OCI-LY7 (cell line): Measurements from ENCODE around the gene STRBP.

Experiments used
- CTCF ChIP-seq: fragments of 200-600 bp; sonication (generic); conservative IDR thresholded peaks from 2 replicates; pipeline ENCODE4 v1.5.1; 2014; ENCODE audit warnings: mild to moderate bottlenecking, antibody characterized with exemption, low read length, moderate library complexity, mixed read lengths
- EZH2phosphoT487 ChIP-seq: fragments of 200-600 bp; sonication (generic); IDR thresholded peaks from 2 replicates; pipeline ENCODE4 v1.6.1; 2018; ENCODE audit warnings: low read depth, borderline replicate concordance, mild to moderate bottlenecking, mixed run types, antibody characterized with exemption, low read length, moderate library complexity, mixed read lengths

DNA sequence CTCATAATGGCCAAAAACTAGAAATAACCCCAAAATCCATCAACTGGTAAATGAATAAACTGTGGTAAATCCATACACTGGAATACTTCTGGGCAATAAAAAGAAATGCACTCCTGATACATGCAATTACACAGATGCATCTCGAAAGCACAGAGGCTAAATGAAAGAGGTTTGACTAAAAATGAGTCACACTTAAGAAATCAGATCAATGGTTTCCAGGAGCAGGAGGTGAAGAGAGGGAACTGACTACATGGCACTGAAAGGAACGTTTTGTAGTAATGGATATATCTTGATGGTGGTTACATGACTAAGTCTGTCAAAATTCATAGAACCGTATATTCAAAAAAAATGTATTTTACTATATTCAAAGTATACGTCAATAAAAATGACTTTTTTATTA, 42.4 kb downstream of the STRBP start:
- no peak for TF ChIP-seq CTCF
- TF ChIP-seq EZH2phosphoT487, result no peak
